ENCODE results near the gene SNUPN.

GRCh38 chr15:75669879-75670212 lies 44.3 kb upstream of the SNUPN start:
- TF ChIP-seq POLR2A (IDR thresholded peaks at IDR 0.05) (no peak), CTCF (IDR thresholded peaks at IDR 0.05) (no peak)

Data from body of pancreas (tissue), 4 donors.